RWPE1 (cell line): ENCODE measurements around the gene CA10.
A peak's percentile ranks its signal among the peaks of the same experiment; 100 is the strongest.

Experiments used
- CTCF ChIA-PET: fragments of 350-600 bp; sonication (Branson Sonifier 250); formaldehyde crosslinking; extraction: SDS; loops from one replicate; lab custom pipeline; 2021; lab: Yijun Ruan, JAX
- POLR2A ChIA-PET: fragments of 400-600 bp; formaldehyde crosslinking; extraction: SDS; loops from one replicate; lab custom pipeline; 2020; ENCODE audit warnings: antibody characterized with exemption; ENCODE audit not compliant: low non-redundant PET; lab: Yijun Ruan, JAX
- DNase-seq: peaks from one replicate; pipeline ENCODE4 v3.0.0; 2012; ENCODE audit warnings: low spot score
- H3K27ac ChIP-seq: fragments of 450-650 bp; 2 replicates; pipeline ENCODE4 v1.5.1; 2017
- CTCF ChIP-seq: fragments of 450-650 bp; conservative IDR thresholded peaks from 2 replicates; pipeline ENCODE4 v1.5.1; 2017; ENCODE audit warnings: low read depth, mild to moderate bottlenecking

CA10 gene

GRCh38 chr17:52156576-52157570 lies 1.6 kb downstream of the CA10 start:
- DNase-seq = no peak
- POLR2A ChIA-PET = no interaction called here
- TF ChIP-seq CTCF = no peak
- H3K27ac ChIP-seq = no peak overlapping the region
- CTCF ChIA-PET = no interaction called here

- ChIA-PET POLR2A (no interaction called here), CTCF (no interaction called here)
- no peak for DNase-seq
- TF ChIP-seq CTCF = no peak
- no peak overlapping the region for H3K27ac ChIP-seq
These were observed 3.2 kb downstream of the CA10 start for GRCh38 chr17:52155301-52155700.

- TF ChIP-seq CTCF = no peak
- DNase-seq = no peak
- no peak overlapping the region for H3K27ac ChIP-seq
- ChIA-PET POLR2A (no interaction called here), CTCF (interaction anchor here (0.6 to 1.4 kb wide), 2 partner anchors 48 to 139 kb away, joined by 3 read pairs; no protein-coding TSS in a partner anchor)
These were observed 4.0 kb downstream of the CA10 start for GRCh38 chr17:52154466-52154865.

- POLR2A ChIA-PET = no interaction called here
- no peak for TF ChIP-seq CTCF
- no peak for DNase-seq
- CTCF ChIA-PET = no interaction called here
- no peak overlapping the region for H3K27ac ChIP-seq
These were observed 7.6 kb downstream of the CA10 start for GRCh38 chr17:52150935-52151334.

GRCh38 chr17:52149626-52150025 lies 8.9 kb downstream of the CA10 start:
- DNase-seq = no peak

GRCh38 chr17:52148969-52149351 lies 9.6 kb downstream of the CA10 start:
- no peak overlapping the region for H3K27ac ChIP-seq
- TF ChIP-seq CTCF = no peak
- POLR2A ChIA-PET = no interaction called here
- peak; percentile 58 for DNase-seq
- CTCF ChIA-PET = no interaction called here

More at GRCh38 chr17:52149626-52150025, 8.9 kb downstream of the CA10 start:
- CTCF ChIA-PET = no interaction called here
- no peak overlapping the region for H3K27ac ChIP-seq
- no peak for TF ChIP-seq CTCF
- POLR2A ChIA-PET = no interaction called here
